H9 (cell line): Measurements from ENCODE around the gene CNGA2. TPM values are rescaled to one million over a fixed set of nuclear protein-coding genes. Genes with fewer than 3 reads are reported as not detected.

ENCODE experiments used
- DNase-seq: peaks from one replicate; pipeline ENCODE4 v3.0.0-alpha.2; 2017
- H2AFZ ChIP-seq: one replicate; pipeline ENCODE4 v1.6.1; 2013; ENCODE audit warnings: mild to moderate bottlenecking, low read length, control low read depth, moderate library complexity
- H2AK5ac ChIP-seq: 2 replicates; pipeline ENCODE4 v1.6.1; 2013; ENCODE audit warnings: low read length, control low read depth, mixed read lengths; ENCODE audit not compliant: insufficient read length
- H2BK120ac ChIP-seq: one replicate; pipeline ENCODE4 v1.6.1; 2013; ENCODE audit warnings: low read depth, mild to moderate bottlenecking, low read length, control low read depth, inconsistent platforms; ENCODE audit not compliant: poor library complexity, severe bottlenecking
- H2BK12ac ChIP-seq: 2 replicates; pipeline ENCODE4 v1.6.1; 2013; ENCODE audit warnings: low read length, control low read depth, mixed read lengths, low read depth; ENCODE audit not compliant: insufficient read length
- H2BK15ac ChIP-seq: 2 replicates; pipeline ENCODE4 v1.6.1; 2013; ENCODE audit warnings: low read depth, low read length, control low read depth
- H2BK20ac ChIP-seq: one replicate; pipeline ENCODE4 v1.6.1; 2013; ENCODE audit warnings: low read depth, mild to moderate bottlenecking, low read length, control low read depth, inconsistent platforms; ENCODE audit not compliant: poor library complexity, severe bottlenecking
- H2BK5ac ChIP-seq: 2 replicates; pipeline ENCODE4 v1.6.1; 2013; ENCODE audit warnings: low read length, control low read depth, mixed read lengths; ENCODE audit not compliant: insufficient read length
- H3K14ac ChIP-seq: 2 replicates; pipeline ENCODE4 v1.6.1; 2013; ENCODE audit warnings: low read length, control low read depth; ENCODE audit not compliant: insufficient read depth
- H3K18ac ChIP-seq: 2 replicates; pipeline ENCODE4 v1.6.1; 2013; ENCODE audit warnings: low read depth, mild to moderate bottlenecking, mixed read lengths, low read length, control low read depth; ENCODE audit not compliant: insufficient read length
- H3K23ac ChIP-seq: 2 replicates; pipeline ENCODE4 v1.6.1; 2013; ENCODE audit warnings: low read length, control low read depth, mixed read lengths, low read depth; ENCODE audit not compliant: insufficient read length
- H3K23me2 ChIP-seq: 2 replicates; pipeline ENCODE4 v1.6.1; 2013; ENCODE audit warnings: low read depth, mild to moderate bottlenecking, mixed read lengths, low read length, control low read depth; ENCODE audit not compliant: insufficient read length, poor library complexity, severe bottlenecking
- H3K27ac ChIP-seq: 2 replicates; pipeline ENCODE4 v1.5.1; 2013; ENCODE audit warnings: low read length, control low read depth, mixed read lengths, low read depth; ENCODE audit not compliant: insufficient read length
- H3K27me3 ChIP-seq: 2 replicates; pipeline ENCODE4 v1.6.1; 2013; ENCODE audit warnings: low read length, control low read depth, inconsistent platforms; ENCODE audit not compliant: insufficient read depth
- H3K4ac ChIP-seq: 2 replicates; pipeline ENCODE4 v1.6.1; 2013; ENCODE audit warnings: low read depth, mild to moderate bottlenecking, control low read depth, inconsistent platforms, low read length, moderate library complexity
- H3K4me1 ChIP-seq: 2 replicates; pipeline ENCODE4 v1.6.1; 2013; ENCODE audit warnings: low read length, control low read depth, inconsistent platforms; ENCODE audit not compliant: insufficient read depth
- H3K4me2 ChIP-seq: 2 replicates; pipeline ENCODE4 v1.6.1; 2013; ENCODE audit warnings: low read length, control low read depth, mixed read lengths; ENCODE audit not compliant: insufficient read length, insufficient read depth
- H3K56ac ChIP-seq: 2 replicates; pipeline ENCODE4 v1.6.1; 2013; ENCODE audit warnings: low read depth, mild to moderate bottlenecking, mixed read lengths, low read length, control low read depth; ENCODE audit not compliant: insufficient read length
- H3K79me1 ChIP-seq: 2 replicates; pipeline ENCODE4 v1.6.1; 2013; ENCODE audit warnings: low read depth, mild to moderate bottlenecking, moderate library complexity, low read length, control low read depth, inconsistent platforms; ENCODE audit not compliant: insufficient read depth, poor library complexity, severe bottlenecking
- H3K79me2 ChIP-seq: 2 replicates; pipeline ENCODE4 v1.6.1; 2013; ENCODE audit warnings: low read length, control low read depth, inconsistent platforms; ENCODE audit not compliant: insufficient read depth
- H3K9ac ChIP-seq: 2 replicates; pipeline ENCODE4 v1.6.1; 2013; ENCODE audit warnings: low read length, control low read depth, mixed read lengths; ENCODE audit not compliant: insufficient read length; ENCODE audit errors: extremely low read depth
- H3K9me3 ChIP-seq: one replicate; pipeline ENCODE4 v1.6.1; 2013; ENCODE audit warnings: low read depth, low read length, inconsistent platforms; ENCODE audit not compliant: control insufficient read depth
- H3T11ph ChIP-seq: one replicate; pipeline ENCODE4 v1.6.1; 2013; ENCODE audit warnings: mild to moderate bottlenecking, low read length, control low read depth, inconsistent platforms
- H4K20me1 ChIP-seq: one replicate; pipeline ENCODE4 v1.6.1; 2013; ENCODE audit not compliant: control insufficient read depth, insufficient read length, insufficient read depth
- H4K5ac ChIP-seq: 2 replicates; pipeline ENCODE4 v1.6.1; 2013; ENCODE audit warnings: low read depth, mild to moderate bottlenecking, mixed read lengths, low read length, control low read depth; ENCODE audit not compliant: insufficient read length
- H4K8ac ChIP-seq: replicated peaks from 2 replicates; pipeline ENCODE4 v1.6.1; 2013; ENCODE audit warnings: low read length, control low read depth, mixed read lengths, low read depth; ENCODE audit not compliant: insufficient read length
- H4K91ac ChIP-seq: 2 replicates; pipeline ENCODE4 v1.6.1; 2013; ENCODE audit warnings: low read depth, mild to moderate bottlenecking, moderate library complexity, mixed read lengths, low read length, control low read depth; ENCODE audit not compliant: insufficient read length
- H3K27ac Mint-ChIP-seq, 3 experiments: 2 replicates in 2 of 3; 3 replicates in 1 of 3; pipeline ENCODE4 v1.8.0; 2020 to 2021; ENCODE audit warnings: mixed read lengths in 3 of 3, mild to moderate bottlenecking in 1 of 3, moderate library complexity in 1 of 3
- H3K27me3 Mint-ChIP-seq: 2 replicates; pipeline ENCODE4 v1.8.0; 2021; ENCODE audit warnings: low read depth, mild to moderate bottlenecking, moderate library complexity, mixed read lengths
- H3K36me3 Mint-ChIP-seq, 3 experiments: 2 replicates in 2 of 3; 3 replicates in 1 of 3; pipeline ENCODE4 v1.8.0; 2020 to 2021; ENCODE audit warnings: low read depth in 3 of 3, mixed read lengths in 3 of 3; ENCODE audit not compliant: insufficient read depth in 1 of 3
- H3K4me1 Mint-ChIP-seq, 2 experiments: 2 replicates each; pipeline ENCODE4 v1.8.0; 2020; ENCODE audit warnings: mixed read lengths in 2 of 2
- H3K4me3 Mint-ChIP-seq, 2 experiments: 2 replicates in 1 of 2; 3 replicates in 1 of 2; pipeline ENCODE4 v1.8.0; 2020 to 2021; ENCODE audit warnings: mild to moderate bottlenecking in 2 of 2, mixed read lengths in 2 of 2, moderate library complexity in 1 of 2
- H3K9me3 Mint-ChIP-seq, 2 experiments: 2 replicates in 1 of 2; 3 replicates in 1 of 2; pipeline ENCODE4 v1.8.0; 2020; ENCODE audit warnings: mild to moderate bottlenecking in 2 of 2, mixed read lengths in 2 of 2, moderate library complexity in 1 of 2
- WGBS: extraction: QIAGEN DNeasy Blood & Tissue Kit; methylation state at CpG from one replicate; pipeline ENCODE4 v1.1.7; 2013; ENCODE audit warnings: missing lambda C conversion rate, low lambda C conversion rate, mixed read lengths; ENCODE audit not compliant: insufficient read length; ENCODE audit errors: extremely low coverage; 5-methylcytosine and 5-hydroxymethylcytosine counted together
- total RNA-seq: library from RNA; stranded (reverse); gene quantifications from 2 replicates; pipeline ENCODE4 v1.2.1, GENCODE V29; 2021
- TF ChIP-seq, protein P1 (sequence below): fragments of 200-600 bp; sonication (generic); conservative IDR thresholded peaks from 3 replicates; pipeline ENCODE4 v1.8.0; 2021; ENCODE audit warnings: antibody characterized with exemption, mild to moderate bottlenecking

Gene CNGA2
- total RNA-seq, 1 experiment from 2014 or later = not detected

DNA sequence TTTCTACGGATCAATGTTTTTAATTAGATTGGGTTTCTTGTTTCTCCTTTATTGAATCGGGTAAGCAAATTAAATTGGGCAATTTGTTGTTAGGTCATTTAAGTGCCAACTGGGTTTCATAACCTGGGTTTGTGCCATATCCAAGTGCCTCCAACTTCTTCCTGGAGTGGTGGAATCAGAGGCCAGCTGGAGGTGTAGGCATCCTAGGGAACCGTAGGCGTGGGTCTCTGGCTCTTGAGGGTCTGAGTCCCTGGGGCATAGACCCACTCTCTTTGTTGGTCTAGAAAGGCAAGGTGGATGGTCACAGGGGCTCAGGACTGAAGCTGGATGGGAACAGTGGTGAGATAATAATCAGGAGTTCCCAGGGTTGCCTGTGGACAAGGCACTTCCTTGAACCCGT is 18.3 kb downstream of the CNGA2 start:
- Histone ChIP-seq H3K4me2 (no peak overlapping the region), H3K4me1 (no peaks in the 10 kb centered on the region), H2BK12ac (no peak overlapping the region), H3K14ac (no peak overlapping the region), H3K23ac (no peak overlapping the region), H3K18ac (no peak overlapping the region), H3K9ac (no peak overlapping the region), H2AK5ac (no peak overlapping the region), H3K79me1 (no peaks in the 10 kb centered on the region), H3K79me2 (no peaks in the 10 kb centered on the region), H3K27ac (no peak overlapping the region), H3K23me2 (peaks cover 2% of the 10 kb centered on the region), H3K56ac (no peak overlapping the region), H2BK5ac (no peak overlapping the region), H3K4ac (no peak overlapping the region), H3K27me3 (no peaks in the 10 kb centered on the region), H2BK20ac (no peak overlapping the region), H4K91ac (no peak overlapping the region), H2BK120ac (no peak overlapping the region), H2AFZ (no peak overlapping the region), H4K20me1 (no peaks in the 10 kb centered on the region), H4K8ac (no peak overlapping the region), H4K5ac (no peak overlapping the region), H3T11ph (no peak overlapping the region), H3K9me3 (peaks cover 43% of the 10 kb centered on the region), H2BK15ac (no peak overlapping the region)
- Mint-ChIP-seq H3K27me3 (peaks cover 16% of the 10 kb centered on the region), H3K4me3 (no peak overlapping the region), H3K4me1 (peaks cover 12 to 14% of the 10 kb centered on the region in 2 experiments), H3K36me3 (peaks cover 0 to 2% (median 0%) of the 10 kb centered on the region in 3 experiments; a peak in 2 of 7 replicates), H3K9me3 (peaks cover 65 to 81% of the 10 kb centered on the region in 2 experiments), H3K27ac (no peak overlapping the region)
- no peak for DNase-seq
- TF ChIP-seq, protein P1, sequence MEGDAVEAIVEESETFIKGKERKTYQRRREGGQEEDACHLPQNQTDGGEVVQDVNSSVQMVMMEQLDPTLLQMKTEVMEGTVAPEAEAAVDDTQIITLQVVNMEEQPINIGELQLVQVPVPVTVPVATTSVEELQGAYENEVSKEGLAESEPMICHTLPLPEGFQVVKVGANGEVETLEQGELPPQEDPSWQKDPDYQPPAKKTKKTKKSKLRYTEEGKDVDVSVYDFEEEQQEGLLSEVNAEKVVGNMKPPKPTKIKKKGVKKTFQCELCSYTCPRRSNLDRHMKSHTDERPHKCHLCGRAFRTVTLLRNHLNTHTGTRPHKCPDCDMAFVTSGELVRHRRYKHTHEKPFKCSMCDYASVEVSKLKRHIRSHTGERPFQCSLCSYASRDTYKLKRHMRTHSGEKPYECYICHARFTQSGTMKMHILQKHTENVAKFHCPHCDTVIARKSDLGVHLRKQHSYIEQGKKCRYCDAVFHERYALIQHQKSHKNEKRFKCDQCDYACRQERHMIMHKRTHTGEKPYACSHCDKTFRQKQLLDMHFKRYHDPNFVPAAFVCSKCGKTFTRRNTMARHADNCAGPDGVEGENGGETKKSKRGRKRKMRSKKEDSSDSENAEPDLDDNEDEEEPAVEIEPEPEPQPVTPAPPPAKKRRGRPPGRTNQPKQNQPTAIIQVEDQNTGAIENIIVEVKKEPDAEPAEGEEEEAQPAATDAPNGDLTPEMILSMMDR = no peak
- no CpG with 5 or more reads among the region's 5 CpGs for WGBS
